GM13976 (cell line): ENCODE measurements around the gene PRKG1.

Experiments used
- DNase-seq: peaks from one replicate; pipeline ENCODE4 v3.0.0; 2012; ENCODE audit warnings: low spot score
- in situ Hi-C: fragments of 300-500 bp; cut with MboI; formaldehyde crosslinking; loops from one replicate; pipeline ENCODE4 v1.12.0; 2022; ENCODE audit warnings: low sequenced_read_pairs, mixed read lengths, inconsistent platforms; ENCODE audit not compliant: unreplicated experiment
- TF ChIP-seq, protein P1 (sequence below): IDR thresholded peaks from 2 replicates; pipeline ENCODE4 v1.5.1; 2012; ENCODE audit warnings: borderline replicate concordance, mild to moderate bottlenecking; ENCODE audit not compliant: insufficient read depth; ENCODE audit errors: extremely low read depth, missing control alignments, control extremely low read depth

PRKG1 gene

DNA sequence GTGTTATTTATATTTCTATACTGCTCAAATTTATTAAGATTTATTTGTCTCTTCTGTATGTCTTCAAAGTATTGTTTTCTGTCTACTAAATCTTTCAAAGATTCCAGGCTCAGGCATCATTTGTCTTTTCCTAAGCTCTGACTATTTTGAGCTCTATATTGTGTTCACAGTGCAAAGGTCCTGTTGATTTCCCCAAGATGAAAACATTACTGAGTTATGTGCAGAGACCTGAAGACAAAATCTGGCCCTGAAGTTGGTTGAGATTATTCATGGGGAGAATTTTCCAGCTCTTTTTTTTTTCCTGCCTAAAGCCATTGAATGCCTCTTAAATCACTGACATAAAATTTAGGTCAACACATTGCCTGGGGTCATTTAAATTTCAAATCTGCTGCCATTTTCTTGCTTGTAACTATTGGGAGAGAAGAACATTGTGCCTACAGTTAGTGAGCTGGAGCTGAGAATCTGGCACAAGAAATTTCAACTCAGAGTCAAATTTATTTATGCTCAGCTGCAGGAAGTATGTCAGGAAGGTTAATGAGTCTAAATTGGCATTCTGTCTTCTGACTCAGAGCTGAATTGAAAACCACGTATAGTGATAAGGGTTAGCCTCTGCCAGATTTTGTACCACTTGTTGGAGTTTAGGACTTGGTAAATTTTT lies 593.5 kb downstream of the PRKG1 start:
- in situ Hi-C loops, result no loop called here
- TF ChIP-seq, protein P1, sequence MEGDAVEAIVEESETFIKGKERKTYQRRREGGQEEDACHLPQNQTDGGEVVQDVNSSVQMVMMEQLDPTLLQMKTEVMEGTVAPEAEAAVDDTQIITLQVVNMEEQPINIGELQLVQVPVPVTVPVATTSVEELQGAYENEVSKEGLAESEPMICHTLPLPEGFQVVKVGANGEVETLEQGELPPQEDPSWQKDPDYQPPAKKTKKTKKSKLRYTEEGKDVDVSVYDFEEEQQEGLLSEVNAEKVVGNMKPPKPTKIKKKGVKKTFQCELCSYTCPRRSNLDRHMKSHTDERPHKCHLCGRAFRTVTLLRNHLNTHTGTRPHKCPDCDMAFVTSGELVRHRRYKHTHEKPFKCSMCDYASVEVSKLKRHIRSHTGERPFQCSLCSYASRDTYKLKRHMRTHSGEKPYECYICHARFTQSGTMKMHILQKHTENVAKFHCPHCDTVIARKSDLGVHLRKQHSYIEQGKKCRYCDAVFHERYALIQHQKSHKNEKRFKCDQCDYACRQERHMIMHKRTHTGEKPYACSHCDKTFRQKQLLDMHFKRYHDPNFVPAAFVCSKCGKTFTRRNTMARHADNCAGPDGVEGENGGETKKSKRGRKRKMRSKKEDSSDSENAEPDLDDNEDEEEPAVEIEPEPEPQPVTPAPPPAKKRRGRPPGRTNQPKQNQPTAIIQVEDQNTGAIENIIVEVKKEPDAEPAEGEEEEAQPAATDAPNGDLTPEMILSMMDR, result no peak
- DNase-seq, result no peak

- TF ChIP-seq, protein P1, result no peak
- in situ Hi-C loops, result no loop called here
- DNase-seq, result no peak
Observed at GRCh38 chr10:51668336-51668689, 594.0 kb downstream of the PRKG1 start.

- TF ChIP-seq, protein P1, result no peak
- in situ Hi-C loops, result no loop called here
- DNase-seq, result no peak
Observed at GRCh38 chr10:51669041-51669440, 594.8 kb downstream of the PRKG1 start.

DNA sequence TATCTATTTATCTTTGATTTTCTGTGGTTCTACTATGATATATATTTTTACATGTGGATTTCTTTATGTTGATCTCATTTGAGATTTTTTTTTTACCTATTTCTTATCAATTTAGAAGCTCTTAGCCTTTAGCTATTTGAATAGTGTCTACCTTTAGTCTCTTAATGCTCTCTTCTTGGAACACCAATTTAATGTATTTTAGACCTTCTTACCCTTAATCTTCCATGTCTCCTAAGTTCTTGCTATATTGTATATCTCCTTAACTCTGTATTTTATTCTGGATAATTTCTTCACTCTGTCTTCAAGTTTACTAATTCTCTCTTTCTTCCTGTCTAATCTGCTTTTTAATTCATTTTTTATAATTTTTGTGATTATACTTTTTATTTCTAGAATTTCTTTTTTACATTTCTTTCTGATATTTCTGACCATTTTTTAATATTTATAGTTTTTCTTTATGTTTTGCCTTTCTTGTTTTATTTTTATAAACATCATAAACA lies 597.8 kb downstream of the PRKG1 start:
- no peak for DNase-seq
- TF ChIP-seq, protein P1, result no peak
- in situ Hi-C loops, result no loop called here

DNA sequence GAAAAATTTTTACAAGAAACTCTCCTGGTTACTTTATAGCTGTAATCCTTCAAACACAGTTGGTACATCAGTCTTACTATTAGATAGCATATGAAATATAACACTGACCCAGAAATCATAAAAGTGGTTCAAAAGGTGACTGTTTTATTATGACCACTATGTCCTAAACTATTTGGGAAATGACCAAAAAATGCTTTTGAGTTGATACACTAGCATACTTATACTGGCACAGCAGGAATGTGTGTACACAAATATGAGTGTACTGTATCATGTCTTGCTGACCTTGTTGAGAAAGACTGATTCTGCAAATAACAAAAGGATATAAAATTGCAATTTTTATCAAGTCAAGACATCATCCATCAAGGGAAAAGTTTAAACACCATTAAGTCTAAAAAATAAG lies 600.8 kb downstream of the PRKG1 start:
- TF ChIP-seq, protein P1, result no peak
- no peak for DNase-seq
- in situ Hi-C loops, result no loop called here

DNA sequence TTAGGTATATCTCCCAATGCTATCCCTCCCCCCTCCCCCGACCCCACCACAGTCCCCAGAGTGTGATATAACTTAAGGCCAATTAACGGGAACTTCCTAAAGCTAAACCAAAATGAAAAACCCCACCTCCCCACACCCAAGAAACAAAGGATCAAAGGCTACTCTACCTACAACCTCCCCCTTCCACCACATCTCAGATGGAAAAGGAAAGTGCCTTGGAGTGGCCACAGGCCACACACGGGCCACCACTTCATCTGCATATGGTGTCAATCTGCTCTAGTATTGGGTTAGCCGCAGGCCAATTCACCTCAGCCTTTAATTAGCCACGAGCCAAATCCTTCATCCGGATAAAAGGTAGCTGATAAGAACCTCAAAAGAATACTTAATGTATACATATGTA lies 605.6 kb downstream of the PRKG1 start:
- TF ChIP-seq, protein P1, result no peak
- in situ Hi-C loops, result no loop called here
- no peak for DNase-seq
